Astrocyte of the spinal cord (primary cell): Measurements from ENCODE around the gene SLC36A1.

Experiments
- DNase-seq: peaks from one replicate; pipeline ENCODE4 v3.0.0; 2011; ENCODE audit warnings: low read depth, low spot score
- H3K4me3 ChIP-seq: 2 replicates; pipeline ENCODE4 v1.5.1; 2011; ENCODE audit warnings: low read depth, mild to moderate bottlenecking, low read length, moderate library complexity
- CTCF ChIP-seq: IDR thresholded peaks from 2 replicates; pipeline ENCODE4 v1.5.1; 2012; ENCODE audit warnings: low read depth, mild to moderate bottlenecking, low read length, inconsistent platforms
- in situ Hi-C: cut with HindIII; loops from 2 replicates; pipeline ENCODE4 v1.10.0; 2017; ENCODE audit warnings: low sequenced_read_pairs

SLC36A1 gene

DNA sequence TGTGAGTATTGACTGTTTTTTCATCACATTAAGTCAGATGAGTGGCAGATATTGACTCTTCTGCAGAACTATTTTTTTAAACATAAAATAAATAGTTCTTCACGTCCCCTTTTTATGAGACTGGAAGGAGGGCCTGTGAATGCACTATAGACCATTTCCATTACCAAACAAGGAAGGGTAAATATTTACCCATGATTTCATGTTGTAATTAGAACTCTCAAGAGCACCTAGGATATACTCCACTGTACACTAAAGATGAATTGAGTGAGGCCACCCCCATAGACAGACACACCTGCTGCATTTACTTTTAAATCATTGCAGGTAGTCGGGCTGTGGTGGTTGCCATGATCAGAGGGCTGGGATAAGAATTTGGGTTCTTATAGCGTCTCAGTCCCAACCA lies 22.6 kb downstream of the SLC36A1 start:
- no peak for TF ChIP-seq CTCF
- H3K4me3 ChIP-seq, result no peak overlapping the region
- in situ Hi-C loops, result no loop called here
- no peak for DNase-seq

DNA sequence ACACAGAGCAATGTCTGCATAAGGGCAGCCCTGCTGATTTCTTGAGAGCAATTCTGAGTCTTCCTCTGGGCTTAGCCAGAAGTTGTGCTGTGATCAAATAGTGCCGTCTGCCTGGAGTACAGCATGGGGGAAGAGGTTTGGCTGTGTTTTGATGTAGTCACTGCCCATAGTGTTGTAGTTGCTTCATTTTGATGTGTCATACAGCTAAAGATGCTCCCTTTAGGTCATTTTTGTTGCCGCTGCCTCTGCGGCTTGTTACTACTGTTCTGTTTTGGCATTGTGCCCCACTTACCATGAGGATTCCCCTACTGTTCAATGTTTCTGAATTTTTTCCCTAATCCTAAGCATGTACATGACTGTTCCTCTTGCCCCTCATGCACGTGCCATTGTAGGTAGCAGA lies 23.0 kb downstream of the SLC36A1 start:
- in situ Hi-C loops, result no loop called here
- H3K4me3 ChIP-seq, result no peak overlapping the region
- no peak for DNase-seq
- no peak for TF ChIP-seq CTCF

GRCh38 chr5:151471276-151471675 lies 23.9 kb downstream of the SLC36A1 start:
- in situ Hi-C loops, result no loop called here
- DNase-seq, result no peak
- no peak overlapping the region for H3K4me3 ChIP-seq
- no peak for TF ChIP-seq CTCF

- TF ChIP-seq CTCF, result no peak
- in situ Hi-C loops, result no loop called here
- no peak for DNase-seq
- no peak overlapping the region for H3K4me3 ChIP-seq
These were observed 27.4 kb downstream of the SLC36A1 start for GRCh38 chr5:151474799-151475198.

- no peak for DNase-seq
- no peak overlapping the region for H3K4me3 ChIP-seq
- TF ChIP-seq CTCF, result no peak
- in situ Hi-C loops, result no loop called here
These were observed 28.0 kb downstream of the SLC36A1 start for GRCh38 chr5:151475388-151475787.

- in situ Hi-C loops, result no loop called here
- DNase-seq, result no peak
- H3K4me3 ChIP-seq, result no peak overlapping the region
- TF ChIP-seq CTCF, result no peak
These were observed 28.6 kb downstream of the SLC36A1 start for GRCh38 chr5:151476016-151476415.

- no peak for DNase-seq
- H3K4me3 ChIP-seq, result no peak overlapping the region
- no peak for TF ChIP-seq CTCF
- in situ Hi-C loops, result no loop called here
These were observed 29.7 kb downstream of the SLC36A1 start for GRCh38 chr5:151477101-151477500.
